ENCODE results near the gene FANCC.

FANCC gene

DNA sequence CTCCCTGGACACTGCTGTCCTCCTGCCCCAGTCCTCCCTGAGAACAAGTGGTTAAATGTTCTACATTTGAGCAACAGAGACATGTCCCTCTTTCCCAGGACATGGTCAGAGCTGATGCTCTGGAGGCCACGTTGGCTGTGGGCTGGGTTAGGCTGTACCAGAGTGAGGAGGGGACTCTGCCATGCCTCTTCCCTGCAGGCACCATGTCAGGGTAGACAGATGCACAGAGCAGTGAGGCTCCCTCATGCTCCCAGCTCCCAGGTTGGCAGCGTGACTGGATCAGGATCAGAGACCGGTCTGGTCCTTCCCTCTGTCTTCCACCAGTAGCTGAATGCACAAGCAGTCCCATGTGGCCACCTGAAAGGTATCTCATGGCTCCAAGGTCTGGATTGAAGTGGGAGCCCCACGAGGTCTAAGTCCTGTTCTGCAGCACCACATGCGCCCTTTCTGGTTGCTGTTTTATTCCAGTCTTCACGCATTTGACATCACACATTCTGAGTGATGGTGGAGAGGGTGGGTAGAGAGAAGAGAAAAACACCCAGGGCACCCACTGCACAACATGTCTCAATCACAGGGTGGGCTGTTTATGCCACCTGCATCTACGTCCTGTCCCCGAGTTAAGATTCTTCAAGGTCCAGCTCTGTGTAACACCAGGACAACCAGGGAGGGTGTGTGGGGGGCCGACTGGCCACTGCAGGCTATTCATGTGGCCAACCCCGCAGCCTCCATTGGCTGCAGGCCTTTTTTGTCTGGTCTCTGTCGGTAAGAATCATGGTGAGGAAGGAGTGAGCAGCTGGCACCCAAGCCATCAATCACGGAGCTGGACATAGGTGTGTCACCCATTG is 204.9 kb downstream of the FANCC start:
- Histone ChIP-seq H3K9me3 (ENCODE audit: control insufficient read depth, low read length) (no peaks in the 10 kb centered on the region), H3K4me3 (ENCODE audit: low read length) (no peak overlapping the region), H3K27me3 (replicated peaks; ENCODE audit: control insufficient read depth, insufficient read depth, low read length) (no peaks in the 10 kb centered on the region), H3K4me1 (ENCODE audit: control insufficient read depth, insufficient read depth, low read length) (peaks cover 5% of the 10 kb centered on the region), H3K36me3 (ENCODE audit: control insufficient read depth, insufficient read depth, low read length, severe bottlenecking) (peaks cover 17% of the 10 kb centered on the region), H3K9ac (ENCODE audit: low read length) (no peak overlapping the region)
- DNase-seq (ENCODE audit: low read depth) = no peak

DNA sequence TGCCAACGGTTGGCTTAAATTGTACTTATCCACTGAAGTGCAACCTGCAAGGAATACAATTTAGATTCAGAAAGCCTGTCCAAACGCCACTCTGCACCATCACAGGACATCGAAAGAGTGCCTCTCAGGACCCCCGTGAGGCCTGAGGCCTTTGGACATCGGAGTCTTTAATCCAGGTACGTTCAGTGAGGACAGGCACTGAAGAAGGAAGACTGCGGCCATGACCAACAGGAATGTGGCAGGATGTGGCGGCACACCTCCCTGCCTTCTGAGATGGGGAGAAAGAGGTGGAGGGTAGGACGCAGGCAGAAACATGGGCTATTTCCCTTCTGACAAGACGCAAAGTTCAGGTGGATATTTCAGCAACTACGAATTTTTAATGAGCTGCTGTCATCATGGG is 205.8 kb downstream of the FANCC start:
- Histone ChIP-seq H3K9me3 (ENCODE audit: control insufficient read depth, low read length) (no peaks in the 10 kb centered on the region), H3K9ac (ENCODE audit: low read length) (no peak overlapping the region), H3K27me3 (replicated peaks; ENCODE audit: control insufficient read depth, insufficient read depth, low read length) (no peaks in the 10 kb centered on the region), H3K4me3 (ENCODE audit: low read length) (no peak overlapping the region), H3K36me3 (ENCODE audit: control insufficient read depth, insufficient read depth, low read length, severe bottlenecking) (peaks cover 17% of the 10 kb centered on the region), H3K4me1 (ENCODE audit: control insufficient read depth, insufficient read depth, low read length) (peaks cover 5% of the 10 kb centered on the region)
- DNase-seq (ENCODE audit: low read depth) = no peak

DNA sequence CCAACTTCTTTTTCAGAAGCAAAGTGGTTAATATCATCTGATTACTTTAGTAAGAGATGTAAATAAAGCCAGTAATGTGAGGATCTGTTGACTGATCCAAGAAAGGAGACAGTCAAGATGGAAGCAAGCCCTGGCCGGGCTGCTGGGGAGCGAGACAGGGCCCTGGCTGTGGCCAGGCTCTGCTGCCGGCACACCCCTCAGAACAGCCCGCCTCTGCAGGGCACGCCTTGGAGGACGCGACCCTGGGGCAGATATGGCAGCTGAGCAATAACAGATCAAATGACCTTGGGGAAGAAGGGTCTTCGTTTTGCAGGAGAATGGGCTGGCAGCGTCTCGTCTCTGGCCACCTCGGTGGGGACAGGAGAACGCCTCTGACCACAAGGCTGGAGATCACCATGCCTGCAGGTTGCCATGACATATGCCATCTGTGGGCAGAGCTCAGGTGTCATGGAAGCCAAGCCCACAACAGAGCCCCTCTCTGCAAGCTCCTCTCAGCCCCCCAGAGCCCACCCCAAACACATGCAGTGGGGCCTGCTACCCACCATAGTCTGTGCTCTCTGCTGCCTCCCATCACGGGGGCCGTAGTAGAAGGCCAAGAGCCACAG is 206.5 kb downstream of the FANCC start:
- peaks cover 5% of the 10 kb centered on the region for H3K4me1 ChIP-seq (ENCODE audit: control insufficient read depth, insufficient read depth, low read length)
- H3K4me3 ChIP-seq (ENCODE audit: low read length) = no peak overlapping the region
- peaks cover 17% of the 10 kb centered on the region for H3K36me3 ChIP-seq (ENCODE audit: control insufficient read depth, insufficient read depth, low read length, severe bottlenecking)
- H3K27me3 ChIP-seq (replicated peaks; ENCODE audit: control insufficient read depth, insufficient read depth, low read length) = no peaks in the 10 kb centered on the region
- DNase-seq (ENCODE audit: low read depth) = no peak
- H3K9ac ChIP-seq (ENCODE audit: low read length) = no peak overlapping the region
- no peaks in the 10 kb centered on the region for H3K9me3 ChIP-seq (ENCODE audit: control insufficient read depth, low read length)

DNA sequence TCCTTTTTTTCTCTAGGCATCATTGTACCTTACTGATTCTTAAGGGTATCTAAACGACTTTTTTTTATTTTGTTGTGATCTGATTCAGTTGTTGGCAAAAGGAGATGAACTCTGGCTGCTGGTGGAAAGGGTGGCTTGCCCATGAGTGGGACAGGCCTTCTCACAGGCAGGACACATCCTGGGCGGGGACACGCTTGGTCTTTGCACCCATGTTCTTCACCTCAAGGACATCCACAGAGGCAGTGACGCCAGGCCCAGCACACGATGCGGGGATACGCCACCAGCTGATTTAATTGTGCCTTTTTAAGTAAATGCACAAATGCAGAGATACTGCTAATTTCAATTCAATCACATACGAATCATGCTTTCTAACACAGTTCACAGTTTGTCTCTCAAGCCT is 208.1 kb downstream of the FANCC start:
- Histone ChIP-seq H3K36me3 (ENCODE audit: control insufficient read depth, insufficient read depth, low read length, severe bottlenecking) (peaks cover 17% of the 10 kb centered on the region), H3K4me3 (ENCODE audit: low read length) (no peak overlapping the region), H3K27me3 (replicated peaks; ENCODE audit: control insufficient read depth, insufficient read depth, low read length) (no peaks in the 10 kb centered on the region), H3K4me1 (ENCODE audit: control insufficient read depth, insufficient read depth, low read length) (peaks cover 5% of the 10 kb centered on the region), H3K9me3 (ENCODE audit: control insufficient read depth, low read length) (no peaks in the 10 kb centered on the region), H3K9ac (ENCODE audit: low read length) (no peak overlapping the region)
- DNase-seq (ENCODE audit: low read depth) = no peak

DNA sequence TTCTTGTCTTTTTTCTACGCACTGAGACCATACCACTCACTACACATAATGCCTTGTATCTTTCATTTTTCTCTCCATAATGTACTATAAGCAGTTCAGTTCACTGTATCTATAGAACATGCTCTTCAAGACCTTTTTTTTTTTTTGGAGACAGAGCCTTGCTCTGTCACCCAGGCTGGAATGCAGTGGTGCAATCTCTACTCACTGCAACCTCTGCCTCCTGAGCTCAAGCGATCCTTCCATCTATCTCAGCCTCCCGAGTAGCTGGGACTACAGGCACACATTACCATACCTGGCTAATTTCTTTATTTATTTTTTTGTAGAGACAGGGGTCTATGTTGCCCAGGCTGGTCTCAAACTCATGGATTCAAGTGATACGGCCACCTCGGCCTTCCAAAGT is 208.7 kb downstream of the FANCC start:
- Histone ChIP-seq H3K36me3 (ENCODE audit: control insufficient read depth, insufficient read depth, low read length, severe bottlenecking) (peaks cover 17% of the 10 kb centered on the region), H3K27me3 (replicated peaks; ENCODE audit: control insufficient read depth, insufficient read depth, low read length) (no peaks in the 10 kb centered on the region), H3K9ac (ENCODE audit: low read length) (no peak overlapping the region), H3K4me3 (ENCODE audit: low read length) (no peak overlapping the region), H3K9me3 (ENCODE audit: control insufficient read depth, low read length) (no peaks in the 10 kb centered on the region), H3K4me1 (ENCODE audit: control insufficient read depth, insufficient read depth, low read length) (peaks cover 5% of the 10 kb centered on the region)
- DNase-seq (ENCODE audit: low read depth) = no peak

DNA sequence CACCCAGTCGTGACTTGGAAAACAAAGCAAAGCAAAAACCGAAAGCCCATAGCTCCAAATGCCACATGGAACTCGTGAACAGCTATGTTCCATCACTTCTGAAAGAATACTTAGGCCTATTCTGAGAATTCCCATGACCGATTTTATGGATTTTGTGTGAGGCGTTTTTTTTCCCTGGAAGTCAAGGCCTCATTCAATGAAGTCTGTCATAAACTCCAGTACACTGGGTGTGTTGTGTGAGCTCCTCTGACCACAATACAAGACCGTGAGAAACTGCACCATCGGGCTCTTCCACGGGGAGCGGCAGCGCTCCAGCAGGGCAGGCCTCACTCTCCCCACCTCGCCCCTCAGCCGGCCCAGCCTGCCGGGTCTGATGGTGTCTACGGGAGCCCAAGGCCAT is 209.5 kb downstream of the FANCC start:
- Histone ChIP-seq H3K9ac (ENCODE audit: low read length) (no peak overlapping the region), H3K36me3 (ENCODE audit: control insufficient read depth, insufficient read depth, low read length, severe bottlenecking) (peaks cover 17% of the 10 kb centered on the region), H3K27me3 (replicated peaks; ENCODE audit: control insufficient read depth, insufficient read depth, low read length) (no peaks in the 10 kb centered on the region), H3K4me3 (ENCODE audit: low read length) (no peak overlapping the region), H3K9me3 (ENCODE audit: control insufficient read depth, low read length) (no peaks in the 10 kb centered on the region), H3K4me1 (ENCODE audit: control insufficient read depth, insufficient read depth, low read length) (peaks cover 5% of the 10 kb centered on the region)
- no peak for DNase-seq (ENCODE audit: low read depth)

DNA sequence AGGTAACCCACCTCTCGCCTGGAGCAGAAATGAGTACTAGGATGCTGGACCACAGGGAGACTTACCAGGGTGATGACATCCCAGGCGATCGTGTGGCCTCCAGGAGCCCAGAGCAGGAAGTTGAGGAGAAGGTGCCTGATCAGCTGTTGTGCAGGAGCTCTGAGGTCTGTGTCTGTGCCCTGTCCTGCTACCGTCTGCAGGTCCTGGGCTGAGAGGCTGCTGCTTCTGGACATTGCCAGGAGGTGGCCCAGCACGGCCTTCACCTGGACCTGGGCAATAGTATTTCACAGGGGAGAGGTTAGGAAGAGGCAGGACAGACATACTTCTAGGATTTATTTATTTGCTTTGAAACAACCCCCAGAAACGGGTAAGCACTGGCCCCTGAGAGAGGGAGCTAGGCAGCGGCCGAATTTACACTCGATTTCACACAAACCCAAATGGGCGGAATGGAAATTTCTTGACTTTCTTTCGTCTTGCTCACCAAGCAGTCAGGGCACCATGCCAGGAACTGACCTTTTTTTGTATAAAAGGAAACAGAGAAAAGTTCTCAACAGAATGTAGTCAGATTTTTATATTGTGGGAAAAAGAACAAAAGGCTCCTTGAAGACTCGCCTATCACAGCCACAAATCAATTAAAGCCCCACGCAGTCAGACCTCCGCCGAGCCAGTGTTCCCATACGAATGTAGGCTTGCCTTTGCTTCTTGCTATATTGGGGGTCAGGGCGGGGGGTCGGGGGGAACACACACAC is 210.3 kb downstream of the FANCC start:
- H3K9me3 ChIP-seq (ENCODE audit: control insufficient read depth, low read length) = no peaks in the 10 kb centered on the region
- no peak overlapping the region for H3K9ac ChIP-seq (ENCODE audit: low read length)
- peak; percentile 94 for DNase-seq (ENCODE audit: low read depth)
- H3K4me3 ChIP-seq (ENCODE audit: low read length) = no peak overlapping the region
- H3K27me3 ChIP-seq (replicated peaks; ENCODE audit: control insufficient read depth, insufficient read depth, low read length) = no peaks in the 10 kb centered on the region
- peaks cover 14% of the 10 kb centered on the region for H3K36me3 ChIP-seq (ENCODE audit: control insufficient read depth, insufficient read depth, low read length, severe bottlenecking)
- H3K4me1 ChIP-seq (ENCODE audit: control insufficient read depth, insufficient read depth, low read length) = peaks cover 5% of the 10 kb centered on the region

DNA sequence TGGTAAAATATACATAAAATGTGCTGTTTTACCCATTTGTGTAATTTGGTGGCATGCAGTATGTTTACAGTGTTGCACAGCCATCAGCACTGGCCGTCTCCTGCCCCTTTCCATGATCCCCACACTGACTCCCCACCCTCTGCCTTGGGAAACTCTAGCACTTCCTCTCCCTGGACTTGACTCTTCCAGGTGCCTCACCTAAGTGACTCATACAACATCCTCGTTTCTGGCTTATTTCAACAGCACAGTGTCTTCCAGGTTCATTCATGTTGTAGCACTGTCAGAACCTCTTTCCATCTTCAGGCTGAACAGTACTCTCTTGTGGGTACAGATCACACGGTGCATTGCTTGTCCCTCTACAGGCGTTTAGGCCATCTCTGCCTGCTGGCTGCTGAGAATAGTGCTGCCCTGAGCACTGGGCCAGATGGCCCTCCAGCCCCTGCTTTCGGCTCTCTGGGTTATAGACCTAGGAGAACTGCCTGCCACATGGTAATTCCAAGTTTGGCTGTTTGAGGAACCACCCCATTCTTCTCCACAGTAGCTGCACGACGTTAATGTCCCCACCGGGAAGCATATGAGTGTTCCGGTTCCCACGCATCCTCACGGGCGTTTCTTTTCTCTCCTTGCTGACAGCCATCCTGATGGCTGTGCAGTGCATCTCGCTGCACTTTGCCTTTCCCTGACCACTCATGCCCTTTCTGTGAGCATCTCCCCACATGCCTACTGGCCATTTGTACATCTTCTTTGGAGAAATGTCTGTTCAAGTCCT is 211.8 kb downstream of the FANCC start:
- Histone ChIP-seq H3K36me3 (ENCODE audit: control insufficient read depth, insufficient read depth, low read length, severe bottlenecking) (peaks cover 7% of the 10 kb centered on the region), H3K9ac (ENCODE audit: low read length) (no peak overlapping the region)
- DNase-seq (ENCODE audit: low read depth) = no peak

DNA sequence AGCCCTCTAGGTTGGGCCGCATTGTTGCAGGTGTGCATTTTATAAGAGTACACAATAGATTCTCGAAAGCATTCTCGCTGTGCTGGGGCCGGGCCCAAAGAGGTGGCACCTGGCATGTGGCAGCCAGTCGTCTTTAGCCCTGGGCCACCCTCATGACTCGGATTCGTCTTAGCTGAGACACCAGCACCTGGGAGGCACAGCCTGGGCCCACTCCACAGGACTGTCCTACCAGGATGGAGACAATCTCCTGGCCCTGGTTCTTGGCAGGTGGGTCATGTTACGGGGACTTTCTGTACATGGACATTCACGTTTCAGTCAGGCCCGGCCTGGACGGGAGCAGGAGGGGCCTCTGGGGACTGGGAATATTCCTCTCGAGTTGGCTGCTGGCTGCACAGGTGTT is 212.5 kb downstream of the FANCC start:
- H3K27me3 ChIP-seq (replicated peaks; ENCODE audit: control insufficient read depth, insufficient read depth, low read length) = no peaks in the 10 kb centered on the region
- no peak for DNase-seq (ENCODE audit: low read depth)
- no peak overlapping the region for H3K4me3 ChIP-seq (ENCODE audit: low read length)
- H3K36me3 ChIP-seq (ENCODE audit: control insufficient read depth, insufficient read depth, low read length, severe bottlenecking) = peaks cover 5% of the 10 kb centered on the region
- no peak overlapping the region for H3K9ac ChIP-seq (ENCODE audit: low read length)
- H3K9me3 ChIP-seq (ENCODE audit: control insufficient read depth, low read length) = no peaks in the 10 kb centered on the region
- H3K4me1 ChIP-seq (ENCODE audit: control insufficient read depth, insufficient read depth, low read length) = peaks cover 16% of the 10 kb centered on the region

More for the DNA sequence above, 211.8 kb downstream of the FANCC start:
- H3K9me3 ChIP-seq (ENCODE audit: control insufficient read depth, low read length) = no peaks in the 10 kb centered on the region
- H3K27me3 ChIP-seq (replicated peaks; ENCODE audit: control insufficient read depth, insufficient read depth, low read length) = no peaks in the 10 kb centered on the region
- H3K4me1 ChIP-seq (ENCODE audit: control insufficient read depth, insufficient read depth, low read length) = peaks cover 9% of the 10 kb centered on the region
- H3K4me3 ChIP-seq (ENCODE audit: low read length) = no peak overlapping the region

DNA sequence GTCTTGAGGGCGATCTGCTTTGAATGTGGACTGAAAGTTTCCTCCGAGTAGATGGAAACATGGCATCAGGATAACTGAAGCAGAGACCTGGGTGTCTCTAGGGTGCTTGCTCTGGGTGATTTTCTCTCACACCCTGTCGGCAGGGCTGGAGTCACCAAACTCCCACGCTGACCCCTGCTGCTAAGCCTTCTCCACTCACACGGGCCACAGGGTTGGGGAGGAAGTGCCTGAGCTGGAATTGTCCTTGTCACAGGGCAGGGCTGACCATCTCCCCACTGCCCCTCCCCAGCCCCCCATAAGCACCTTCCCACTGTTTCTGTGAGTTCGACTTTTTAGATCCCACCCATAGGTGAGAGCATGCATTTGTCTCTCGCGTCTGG is 212.9 kb downstream of the FANCC start:
- Histone ChIP-seq H3K27me3 (replicated peaks; ENCODE audit: control insufficient read depth, insufficient read depth, low read length) (no peaks in the 10 kb centered on the region), H3K4me3 (ENCODE audit: low read length) (no peak overlapping the region), H3K4me1 (ENCODE audit: control insufficient read depth, insufficient read depth, low read length) (peaks cover 20% of the 10 kb centered on the region), H3K9ac (ENCODE audit: low read length) (no peak overlapping the region), H3K36me3 (ENCODE audit: control insufficient read depth, insufficient read depth, low read length, severe bottlenecking) (peaks cover 1% of the 10 kb centered on the region), H3K9me3 (ENCODE audit: control insufficient read depth, low read length) (no peaks in the 10 kb centered on the region)
- no peak for DNase-seq (ENCODE audit: low read depth)
